Activated CD8-positive, alpha-beta memory T cell treated with anti-CD3 and anti-CD28 coated beads for 1 hour (primary cell): ENCODE measurements around the gene CCZ1B.
"Not testable (repeated sequence)": the region's sequence is repeated elsewhere in the genome, so short reads cannot be mapped to it uniquely, and the experiment has no call there.

ENCODE experiments used
- DNase-seq, 2 donors: peaks; one replicate each; pipeline ENCODE4 v3.0.0-alpha.2; 2020; ENCODE audit warnings: low read depth in 1 of 2; ENCODE audit errors: extremely low read depth in 1 of 2

CCZ1B gene

DNA sequence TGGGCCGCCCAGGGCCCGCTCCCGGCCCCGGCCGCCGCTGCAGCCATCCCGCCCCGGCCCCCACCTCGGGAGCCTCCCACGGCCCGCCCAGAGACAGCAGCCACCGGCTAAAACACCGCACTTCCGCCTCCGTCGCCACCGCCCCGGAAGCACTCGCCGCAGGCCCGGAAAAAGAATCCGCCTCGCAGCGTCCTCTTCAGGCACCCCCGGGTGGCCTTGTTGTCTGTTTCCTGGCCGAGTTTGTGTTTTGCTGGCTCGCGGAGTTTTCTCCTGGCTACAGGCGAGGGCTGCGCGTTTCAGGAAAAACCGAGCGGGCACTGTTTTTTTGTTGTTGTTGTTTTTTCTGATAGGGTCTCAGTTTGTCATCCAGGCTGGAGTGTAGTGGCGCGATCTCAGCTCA lies at the start of gene CCZ1B:
Gene CCZ1B (minus strand): TSS at position 125 of the 400 bp plus-strand sequence. CDS start 78 bp downstream, at position 47.
- DNase-seq, result peak; percentile 48 to 68

DNA sequence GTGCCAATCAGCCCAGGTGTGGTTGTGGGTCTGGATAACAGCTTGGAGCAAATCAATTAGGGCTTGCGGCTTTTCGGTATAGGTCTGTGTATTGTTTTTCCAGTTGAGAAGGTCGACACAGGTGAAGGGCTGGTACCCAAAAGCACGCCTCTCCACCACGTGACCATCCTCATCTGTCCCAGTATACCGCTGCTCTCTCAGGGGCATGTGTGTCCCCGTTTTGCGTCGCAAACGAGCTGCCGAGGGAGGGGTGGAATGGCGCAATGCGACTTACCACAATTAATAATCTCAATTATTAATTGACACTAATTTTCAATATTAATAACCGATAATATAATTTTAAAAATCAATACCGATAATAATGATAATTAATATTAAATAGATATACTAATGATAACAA lies 48.9 kb upstream of the CCZ1B start:
- DNase-seq, result not testable (repeated sequence)

DNA sequence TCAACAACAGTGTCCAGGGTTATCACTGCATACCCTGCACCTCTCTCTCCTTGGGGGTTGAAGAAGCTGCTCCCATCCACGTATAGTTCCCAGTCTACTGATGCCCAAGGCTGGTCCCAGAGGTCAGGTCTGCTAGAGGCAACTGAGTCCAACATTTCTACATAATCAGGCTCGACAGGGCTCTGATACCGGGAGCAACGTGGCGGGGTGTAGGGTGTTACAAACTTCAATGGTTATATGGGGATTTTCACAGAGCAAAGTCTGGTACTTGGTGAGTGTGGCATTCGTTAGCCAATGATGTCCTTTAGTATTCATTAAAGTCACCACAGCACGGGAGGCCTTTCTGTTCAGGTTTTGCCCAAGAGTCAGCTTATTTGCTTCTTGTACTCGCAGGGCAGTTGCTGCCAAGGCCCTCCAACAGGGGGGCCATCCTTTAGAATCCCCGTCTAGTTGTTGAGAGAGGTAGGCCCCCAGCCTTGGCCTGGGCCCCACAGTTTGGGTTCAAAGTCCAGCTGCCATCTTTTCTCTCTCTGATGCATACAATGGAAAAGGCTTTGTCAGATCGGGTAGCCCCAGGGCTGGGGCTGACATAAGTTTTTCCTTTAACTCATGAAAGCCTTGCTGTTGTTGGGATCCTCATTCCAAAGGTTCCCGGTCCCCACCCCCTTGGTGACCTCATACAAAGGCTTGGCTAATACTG lies 46.3 kb upstream of the CCZ1B start:
- DNase-seq, result not testable (repeated sequence)

DNA sequence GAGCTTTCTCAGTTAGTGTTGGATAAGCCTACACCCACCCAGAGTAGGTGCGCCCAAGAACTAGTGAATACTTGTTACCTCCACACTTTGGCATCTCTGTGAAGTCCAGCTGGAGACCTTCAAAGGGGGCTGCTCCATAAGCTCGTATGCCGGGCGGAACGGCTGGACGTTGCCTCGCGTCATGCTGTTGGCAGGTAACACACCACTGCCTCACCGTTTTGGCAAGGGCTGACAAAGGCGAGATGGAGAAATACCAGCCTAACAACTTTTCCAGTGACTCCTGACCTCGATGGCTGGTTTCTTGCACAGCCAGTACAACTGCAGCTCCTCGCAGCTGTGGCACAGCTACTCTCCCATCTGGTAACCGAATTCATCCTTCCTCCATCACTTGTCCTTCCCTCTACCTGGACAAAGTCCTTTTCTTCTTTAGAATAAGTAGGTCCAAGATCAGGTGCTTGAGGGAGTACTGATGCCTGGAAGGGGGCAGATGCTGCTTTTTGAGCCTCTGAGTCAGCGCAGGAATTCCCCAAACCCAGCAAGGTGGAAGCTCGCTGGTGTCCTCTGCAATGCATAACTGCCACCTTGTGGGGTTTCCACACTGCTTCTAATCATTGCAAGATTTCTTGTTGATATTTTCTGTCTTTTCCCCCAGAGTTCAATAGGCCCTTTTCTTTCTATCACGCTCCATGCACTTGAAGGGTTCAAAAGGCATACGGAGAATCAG lies 45.5 kb upstream of the CCZ1B start:
- not testable (repeated sequence) for DNase-seq

DNA sequence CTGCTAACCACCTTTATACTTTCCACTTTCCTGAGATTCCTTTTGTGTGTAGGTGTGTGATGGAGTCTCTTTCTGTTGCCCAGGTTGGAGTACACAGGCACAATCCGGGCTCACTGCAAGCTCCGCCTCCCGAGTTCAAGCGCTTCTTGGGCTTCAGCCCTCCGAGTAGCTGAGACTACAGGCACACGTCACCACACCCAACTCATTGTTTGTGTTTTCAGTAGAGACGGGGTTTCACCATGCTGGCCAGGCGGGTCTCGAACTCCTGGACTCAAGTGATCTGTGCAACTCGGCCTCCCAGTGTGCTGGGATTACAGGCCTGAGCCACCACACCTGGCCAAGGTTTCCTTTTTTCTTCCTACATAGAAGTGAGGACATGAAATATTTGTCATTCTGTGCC lies 38.7 kb upstream of the CCZ1B start:
- DNase-seq, result not testable (repeated sequence)

DNA sequence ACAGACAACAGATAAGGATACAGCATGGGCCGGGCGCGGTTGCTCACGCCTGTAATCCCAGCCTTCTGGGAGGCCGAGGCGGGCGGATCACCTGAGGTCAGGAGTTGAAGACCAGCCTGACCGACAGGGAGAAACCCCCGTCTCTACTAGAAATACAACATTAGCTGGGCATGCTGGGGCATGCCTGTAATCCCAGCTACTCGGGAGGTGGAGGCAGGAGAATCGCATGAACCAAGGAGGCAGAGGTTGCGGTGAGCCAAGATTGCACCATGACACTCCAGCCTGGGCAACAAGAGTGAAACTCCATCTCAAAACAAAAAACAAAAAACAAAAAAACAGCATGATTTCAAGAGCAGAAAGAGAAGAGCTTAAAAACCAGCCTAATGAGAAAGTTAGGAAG lies 38.1 kb upstream of the CCZ1B start:
- not testable (repeated sequence) for DNase-seq

DNA sequence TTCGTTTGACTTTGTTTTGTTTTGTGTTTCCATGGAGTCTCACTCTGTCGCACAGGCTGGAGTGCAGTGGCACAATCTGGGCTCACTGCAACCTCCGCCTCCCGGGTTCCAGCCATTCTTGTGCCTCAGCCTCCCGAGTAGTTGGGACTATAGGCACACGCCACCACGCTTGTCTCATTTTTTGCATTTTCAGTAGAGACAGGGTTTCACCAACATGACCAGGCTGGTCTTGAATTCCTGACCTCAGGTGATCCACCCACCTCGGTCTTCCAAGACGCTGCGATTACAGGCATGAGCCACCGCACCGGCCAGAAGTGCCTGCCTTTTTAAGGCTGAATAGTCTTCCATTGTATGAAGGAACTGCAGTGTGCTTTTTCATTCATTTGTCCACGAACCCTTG lies 36.8 kb upstream of the CCZ1B start:
- DNase-seq, result not testable (repeated sequence)

DNA sequence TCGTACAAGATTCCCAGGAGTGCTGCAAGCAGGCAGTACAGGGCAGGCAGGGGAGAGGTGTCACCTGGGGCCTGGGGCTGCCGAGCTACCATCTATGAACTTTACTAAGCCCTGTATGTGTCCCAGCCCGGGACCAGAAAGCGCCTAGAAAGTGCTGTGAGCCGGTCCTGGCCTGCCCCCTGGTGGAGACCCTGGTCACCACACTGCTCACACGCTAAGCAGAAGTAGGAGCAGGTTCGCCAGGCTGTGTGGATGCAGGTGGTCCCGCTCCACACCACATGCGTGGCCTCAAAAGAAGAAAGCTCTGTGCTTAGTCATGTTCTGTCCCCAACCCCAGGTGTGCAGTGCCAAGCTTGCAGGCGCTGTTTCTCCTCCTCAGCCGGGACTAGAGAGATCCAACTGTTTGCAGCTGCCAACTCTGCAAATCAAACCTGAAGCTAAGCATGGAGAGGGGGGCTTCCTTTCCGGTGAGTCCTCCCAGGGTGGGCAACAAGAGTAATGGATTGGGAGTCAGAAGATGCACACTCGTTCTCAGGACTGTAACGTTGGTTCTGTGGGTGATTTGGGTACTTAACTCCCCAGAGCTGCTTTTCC lies 31.7 kb upstream of the CCZ1B start:
- peak; percentile 43 to 59 for DNase-seq

DNA sequence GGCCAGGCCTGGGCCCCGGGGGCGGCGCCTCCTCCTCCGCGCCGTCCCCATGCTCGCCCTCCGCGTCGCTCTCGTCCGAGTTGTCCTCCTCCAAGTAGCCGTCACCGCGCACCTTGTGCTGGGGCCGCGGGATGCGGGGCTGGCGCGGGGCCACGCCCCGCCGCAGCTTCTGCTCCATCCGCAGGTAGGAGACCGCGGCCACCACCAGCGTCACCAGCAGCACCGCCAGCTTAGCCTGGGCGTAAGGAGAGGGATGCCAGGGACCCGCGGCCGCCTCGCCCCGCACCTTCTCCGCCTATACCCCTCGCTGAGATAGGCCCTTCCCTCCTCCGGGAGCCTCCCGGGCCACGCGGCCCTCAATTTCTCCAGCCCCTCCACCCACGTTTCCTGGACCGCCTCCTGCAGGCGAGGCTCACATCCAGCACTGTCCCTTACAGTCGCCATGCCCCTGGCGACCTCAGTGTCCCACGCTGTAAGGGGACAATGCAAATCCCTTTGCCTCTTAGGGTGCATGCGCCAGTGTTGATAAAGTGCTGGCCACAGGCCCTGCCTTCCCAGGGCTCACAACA lies 29.6 kb upstream of the CCZ1B start:
- not testable (repeated sequence) for DNase-seq

DNA sequence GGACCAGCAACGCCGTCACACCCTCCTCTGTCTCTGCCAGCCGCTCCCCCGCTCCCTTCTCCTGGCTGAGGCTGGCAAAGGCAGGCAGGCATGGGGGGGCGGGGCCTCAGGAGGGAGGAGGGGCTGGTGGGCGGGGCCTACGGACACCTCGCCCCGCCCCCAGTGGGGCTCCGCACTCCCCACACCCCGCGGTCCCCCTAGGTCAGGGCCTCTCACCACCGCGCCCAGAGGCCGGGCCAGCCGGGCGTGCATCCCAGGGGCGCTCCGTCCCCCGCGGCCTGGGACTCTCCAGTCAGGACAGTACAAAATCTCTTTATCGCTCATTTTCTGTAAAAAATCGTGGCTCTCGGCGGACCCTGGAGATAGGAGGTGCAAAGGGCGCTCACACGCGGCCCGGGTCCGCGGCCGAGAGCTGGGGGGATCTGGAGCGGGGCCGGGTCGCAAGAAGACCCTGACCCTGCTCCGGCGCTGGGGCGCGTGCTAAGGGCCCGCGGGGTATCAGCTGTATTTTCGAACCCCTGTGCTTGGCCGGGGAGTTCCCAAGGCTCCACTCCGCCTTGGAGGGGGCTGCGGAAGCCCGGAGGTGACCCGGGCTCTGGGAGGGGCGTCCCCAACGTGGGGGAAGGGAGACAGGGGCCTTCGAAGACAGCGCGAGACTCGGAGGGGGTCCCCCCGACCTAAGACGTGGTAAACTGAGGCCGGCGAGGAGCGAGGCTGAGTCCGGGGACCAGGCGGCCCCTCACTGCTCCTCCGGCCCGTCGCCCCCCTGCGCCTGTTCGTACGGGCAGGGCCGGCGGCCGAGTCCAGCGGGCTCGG lies 28.9 kb upstream of the CCZ1B start:
- not testable (repeated sequence) for DNase-seq

DNA sequence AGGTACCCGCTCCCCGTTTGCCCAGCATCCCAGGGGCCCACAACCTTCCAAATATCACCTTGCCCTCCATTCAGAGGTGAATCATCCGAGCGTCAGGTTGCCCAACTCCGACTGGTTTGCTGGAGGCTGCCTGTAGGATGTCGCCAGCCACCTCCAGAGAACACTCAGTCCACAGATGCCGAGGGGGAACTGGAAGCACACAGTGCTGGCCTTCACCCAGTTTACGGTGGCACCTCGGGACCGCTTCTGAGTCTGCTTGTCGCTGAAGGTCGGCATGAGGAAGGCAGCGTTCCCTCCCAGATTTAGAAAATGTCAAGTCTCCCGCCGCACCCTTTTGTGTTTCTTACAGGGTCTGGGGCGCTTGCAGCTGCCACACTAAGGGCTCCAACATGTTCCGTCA lies 27.6 kb upstream of the CCZ1B start:
- not testable (repeated sequence) for DNase-seq

DNA sequence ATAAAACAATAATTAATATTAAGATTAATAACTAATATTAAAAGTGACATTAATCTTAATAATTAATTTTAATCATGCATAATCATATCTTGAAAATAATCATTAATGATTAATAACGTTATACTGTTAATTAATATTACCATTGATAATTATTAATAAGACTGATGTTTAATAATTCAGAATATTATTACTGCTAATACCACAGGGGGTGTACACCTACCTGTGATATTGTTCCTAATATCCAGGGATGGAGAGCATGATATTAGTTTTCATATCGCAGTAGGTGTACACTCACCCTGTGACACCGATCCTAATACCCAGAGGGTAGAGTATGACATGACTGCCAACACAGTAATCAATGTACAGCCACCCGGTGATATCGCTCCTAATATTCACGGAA lies 23.1 kb upstream of the CCZ1B start:
- DNase-seq, result not testable (repeated sequence)

DNA sequence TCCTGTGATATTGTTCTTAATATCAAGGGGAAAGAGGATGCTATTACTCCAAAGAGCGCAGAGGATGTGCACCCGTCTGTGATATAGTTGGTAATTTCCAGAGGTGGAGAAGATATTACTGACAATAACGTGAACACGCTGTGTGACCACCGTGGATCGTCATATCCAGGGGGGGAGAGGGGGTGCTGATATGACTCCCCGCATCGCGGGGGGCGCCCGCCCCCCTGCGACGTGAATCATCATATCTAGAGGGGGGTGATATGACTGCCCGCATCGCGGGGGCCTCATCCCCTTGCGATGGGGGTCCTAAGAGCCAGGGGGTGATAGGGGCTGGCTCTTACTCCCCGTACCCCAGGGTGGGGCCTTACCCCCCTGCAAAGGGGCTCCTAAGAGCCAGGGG lies 21.7 kb upstream of the CCZ1B start:
- not testable (repeated sequence) for DNase-seq

DNA sequence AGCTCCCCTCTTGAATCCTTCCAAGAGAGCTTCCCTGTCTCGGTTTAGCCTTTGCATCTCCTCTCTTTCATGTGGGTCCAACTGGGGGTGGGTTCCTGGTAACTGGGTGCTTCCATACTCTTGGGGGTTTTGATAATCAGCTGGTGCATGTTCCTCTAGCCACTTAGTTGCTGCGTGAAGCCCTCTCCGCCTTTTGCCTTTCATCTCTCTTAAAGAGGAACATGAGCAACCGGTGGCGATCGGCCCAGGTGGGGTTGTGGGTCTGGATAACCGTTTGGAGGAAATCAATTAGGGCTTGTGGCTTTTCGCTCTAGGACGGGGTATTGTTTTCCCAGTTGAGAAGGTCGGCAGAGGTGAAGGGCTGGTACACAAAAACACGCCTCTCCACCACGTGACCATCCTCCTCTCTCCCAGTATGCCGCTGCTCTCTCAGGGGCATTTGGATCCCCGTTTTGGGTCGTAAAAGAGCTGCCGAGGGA lies 19.9 kb upstream of the CCZ1B start:
- DNase-seq, result not testable (repeated sequence)

DNA sequence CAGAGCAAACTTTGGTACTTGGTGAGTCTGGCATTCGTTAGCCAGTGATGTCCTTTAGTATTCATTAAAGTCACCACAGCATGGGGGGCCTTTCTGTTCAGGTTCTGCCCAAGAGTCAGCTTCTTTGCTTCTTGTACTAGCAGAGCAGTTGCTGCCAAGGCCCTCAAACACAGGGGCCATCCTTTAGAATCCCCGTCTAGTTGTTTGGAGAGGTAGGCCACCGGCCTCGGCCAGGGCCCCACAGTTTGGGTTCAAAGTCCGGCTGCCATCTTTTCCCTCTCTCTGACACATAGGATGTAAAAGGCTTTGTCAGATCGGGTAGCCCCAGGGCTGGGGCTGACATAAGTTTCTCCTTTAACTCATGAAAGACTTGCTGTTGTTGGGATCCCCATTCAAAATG lies 17.6 kb upstream of the CCZ1B start:
- not testable (repeated sequence) for DNase-seq

DNA sequence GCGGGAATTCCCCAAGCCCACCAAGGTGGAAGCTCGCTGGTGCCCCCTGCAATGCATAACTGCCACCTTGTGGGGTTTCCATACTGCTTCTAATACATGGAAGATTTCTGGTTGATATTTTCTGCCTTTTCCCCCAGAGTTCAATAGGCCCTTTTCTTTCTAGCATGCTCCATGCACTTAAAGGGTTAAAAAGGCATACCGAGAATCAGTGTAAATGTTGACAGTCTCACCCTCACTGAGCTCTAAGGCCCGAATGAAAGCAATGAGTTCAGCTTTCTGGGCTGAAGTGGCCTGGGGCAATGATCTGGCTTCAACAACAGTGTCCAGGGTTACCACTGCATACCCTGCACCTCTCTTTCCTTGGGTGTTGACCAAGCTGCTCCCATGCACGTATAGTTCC lies 17.0 kb upstream of the CCZ1B start:
- not testable (repeated sequence) for DNase-seq

DNA sequence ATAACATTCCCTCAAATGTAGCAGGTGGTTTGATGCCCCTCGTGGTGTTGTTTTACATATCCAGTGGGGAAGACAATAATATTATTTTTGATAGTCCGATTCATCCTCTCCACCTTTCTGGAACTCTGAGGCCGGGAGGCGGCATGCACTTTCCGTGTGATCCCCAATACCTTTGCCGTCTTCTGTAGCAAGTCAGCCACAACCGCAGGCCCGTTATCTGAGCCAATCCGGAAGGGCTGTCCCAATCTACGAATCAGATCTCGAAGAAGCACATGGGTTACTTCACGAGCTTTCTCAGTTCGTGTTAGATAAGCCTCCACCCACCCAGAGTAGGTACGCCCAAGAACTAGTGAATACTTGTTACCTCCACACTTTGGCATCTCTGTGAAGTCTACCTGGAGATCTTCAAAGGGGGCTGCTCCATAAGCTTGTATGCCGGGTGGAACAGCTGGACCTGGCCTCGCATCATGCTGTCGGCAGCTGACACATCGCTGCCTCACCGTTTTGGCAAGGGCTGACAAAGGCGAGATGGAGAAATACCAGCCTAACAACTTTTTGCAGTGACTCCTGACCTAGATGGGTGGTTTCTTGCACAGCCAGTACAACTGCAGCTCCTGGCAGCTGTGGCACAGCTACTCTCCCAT lies 16.3 kb upstream of the CCZ1B start:
- not testable (repeated sequence) for DNase-seq

DNA sequence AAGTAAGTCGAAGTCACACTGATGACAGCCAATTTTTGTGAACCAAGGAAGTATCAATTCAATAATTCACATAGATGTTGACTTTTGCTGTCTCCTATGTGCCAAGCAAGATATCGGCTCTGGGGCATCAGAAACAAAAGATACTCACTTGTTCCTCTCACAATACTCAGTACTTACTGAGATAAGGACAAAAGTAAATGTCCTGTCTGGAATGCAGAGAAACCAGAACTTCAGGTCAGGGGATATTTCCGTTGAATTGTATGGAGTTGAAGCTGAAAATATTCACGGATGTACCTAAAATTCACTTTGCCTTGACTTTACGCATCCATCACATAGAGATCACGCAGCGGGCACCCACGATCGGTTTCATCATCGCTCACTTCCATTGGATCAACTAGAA lies 11.0 kb upstream of the CCZ1B start:
- DNase-seq, result not testable (repeated sequence)

DNA sequence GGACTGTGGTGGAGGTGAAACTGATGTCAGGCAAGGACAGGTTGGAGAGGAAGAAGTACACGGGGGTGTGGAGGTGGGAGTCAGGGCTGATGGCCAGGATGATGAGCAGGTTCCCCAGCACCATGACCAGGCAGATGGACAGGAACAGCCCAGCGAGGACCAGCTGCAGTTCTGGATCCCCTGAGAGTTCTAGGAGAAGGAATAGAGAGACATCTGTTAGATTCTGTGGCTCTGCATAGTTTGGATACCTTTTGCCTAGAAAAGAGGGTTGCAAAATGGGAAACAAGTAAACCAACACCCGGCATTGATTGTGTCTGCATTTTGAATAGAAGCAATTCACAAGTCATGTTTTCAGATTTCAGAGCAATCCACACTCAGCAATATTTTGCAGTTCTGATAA lies 9.4 kb upstream of the CCZ1B start:
- DNase-seq, result not testable (repeated sequence)

DNA sequence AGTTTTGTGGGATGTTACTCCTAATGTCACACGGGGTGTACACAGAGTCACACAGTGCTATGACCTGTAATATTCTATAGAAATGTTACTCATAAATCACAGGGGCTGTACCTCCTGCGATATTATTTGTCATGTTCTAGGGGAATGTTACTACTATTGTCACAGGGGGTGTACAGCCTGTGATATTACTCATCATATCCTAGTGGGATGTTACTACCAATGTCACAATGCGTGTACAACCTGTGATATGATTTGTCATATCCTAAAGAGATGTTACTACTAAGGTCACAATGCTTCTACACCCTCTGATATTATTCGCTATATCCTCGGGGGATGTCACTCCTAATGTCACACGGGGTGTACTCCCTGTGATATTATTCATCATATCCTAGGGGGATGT lies 7.6 kb upstream of the CCZ1B start:
- no peak for DNase-seq
